GM12864 (cell line): ENCODE measurements around the gene NFIA.

Experiments
- DNase-seq: peaks from one replicate; pipeline ENCODE4 v3.0.0-alpha.2; 2011; ENCODE audit warnings: low read depth
- H3K4me3 ChIP-seq: 2 replicates; pipeline ENCODE4 v1.5.1; 2011; ENCODE audit warnings: mild to moderate bottlenecking, low read depth, low read length, control low read depth
- CTCF ChIP-seq: IDR thresholded peaks from 2 replicates; pipeline ENCODE4 v1.5.1; 2011; ENCODE audit warnings: low read depth, mild to moderate bottlenecking, moderate library complexity, low read length, control low read depth, inconsistent platforms; ENCODE audit errors: missing control alignments

NFIA gene

GRCh38 chr1:61490924-61491323 lies 408.6 kb downstream of the NFIA start:
- DNase-seq, result no peak
- H3K4me3 ChIP-seq, result no peak overlapping the region
- no peak for TF ChIP-seq CTCF

- TF ChIP-seq CTCF, result no peak
- DNase-seq, result no peak
- H3K4me3 ChIP-seq, result no peak overlapping the region
Measured at GRCh38 chr1:61491497-61491896, 409.1 kb downstream of the NFIA start.

GRCh38 chr1:61494000-61494399 lies 411.6 kb downstream of the NFIA start:
- DNase-seq, result no peak
- TF ChIP-seq CTCF, result no peak
- no peak overlapping the region for H3K4me3 ChIP-seq

GRCh38 chr1:61496501-61496900 lies 414.1 kb downstream of the NFIA start:
- H3K4me3 ChIP-seq, result no peak overlapping the region
- DNase-seq, result no peak

GRCh38 chr1:61497013-61497412 lies 414.7 kb downstream of the NFIA start:
- no peak for DNase-seq
- no peak overlapping the region for H3K4me3 ChIP-seq

More at GRCh38 chr1:61496501-61496900, 414.1 kb downstream of the NFIA start:
- no peak for TF ChIP-seq CTCF

GRCh38 chr1:61498342-61498741 lies 416.0 kb downstream of the NFIA start:
- no peak overlapping the region for H3K4me3 ChIP-seq
- DNase-seq, result no peak
- TF ChIP-seq CTCF, result no peak

More at GRCh38 chr1:61497013-61497412, 414.7 kb downstream of the NFIA start:
- no peak for TF ChIP-seq CTCF
